A549 treated with Mapracorat at 1 μM for 4 hours (cell line): ENCODE results near the gene SMARCC1. TPM values are rescaled to one million over a fixed set of nuclear protein-coding genes. Genes with fewer than 3 reads are reported as not detected.

Experiments used
- total RNA-seq: library from RNA; stranded (reverse); fragments of 200-300 nt; extraction: Qiagen RNA extraction; gene quantifications from 5 replicates; pipeline ENCODE4 v1.2.3, GENCODE V29; 2022

Gene SMARCC1
- 20.8 to 25.8 TPM (median 24.2 TPM) in 5 replicates for total RNA-seq

GRCh38 chr3:47781685-47782445, at the start of gene SMARCC1:
Gene SMARCC1 (minus strand): TSS chr3:47781893. CDS start chr3:47781797, 96 bp downstream.

GRCh38 chr3:47802734-47803479, 21.2 kb upstream of the SMARCC1 start, which contains the start of gene DHX30:
Gene DHX30 (plus strand): TSS chr3:47803138. CDS start chr3:47810684, 7,546 bp downstream.

GRCh38 chr3:47578691-47579632, 202.7 kb downstream of the SMARCC1 start, which contains the start of gene CSPG5:
Gene CSPG5 (minus strand): TSS chr3:47578865. CDS start chr3:47578693, 172 bp downstream.

Other genes starting within 250 kb of the SMARCC1 start
- gene CSPG5, start 203.0 kb downstream of the SMARCC1 start, total RNA-seq: 0.55 to 1.3 TPM (median 0.94 TPM) in 5 replicates
- gene DHX30, start 21.2 kb upstream of the SMARCC1 start, total RNA-seq: 35.9 to 46.3 TPM (median 43.8 TPM) in 5 replicates
- gene MAP4, start 234.5 kb upstream of the SMARCC1 start, total RNA-seq: 90.0 to 103 TPM (median 101 TPM) in 5 replicates